ENCODE measurements around the gene SLK.
A peak's percentile ranks its signal among the peaks of the same experiment; 100 is the strongest.

SLK gene

GRCh38 chr10:104035194-104036068 is 68.5 kb downstream of the SLK start:
- DNase-seq (ENCODE audit: insufficient read length): no peak
- TF ChIP-seq POLR2A (IDR thresholded peaks at IDR 0.05; ENCODE audit: low read depth, low read length): no peak
- TF ChIP-seq TAF1 (IDR thresholded peaks at IDR 0.05; ENCODE audit: borderline replicate concordance, low read depth, low read length): no peak
- no peak for TF ChIP-seq POLR2AphosphoS5 (IDR thresholded peaks at IDR 0.05; ENCODE audit: low read depth, low read length)
- no peak for FAIRE-seq

- FAIRE-seq: peak; percentile 77
- DNase-seq (ENCODE audit: insufficient read length): no peak
- TF ChIP-seq POLR2A (IDR thresholded peaks at IDR 0.05; ENCODE audit: low read depth, low read length) (no peak), POLR2AphosphoS5 (IDR thresholded peaks at IDR 0.05; ENCODE audit: low read depth, low read length) (no peak)
These were observed 69.1 kb downstream of the SLK start for GRCh38 chr10:104036069-104036384.

- DNase-seq (ENCODE audit: insufficient read length) (no peak), FAIRE-seq (no peak)
- no peak for TF ChIP-seq POLR2A (IDR thresholded peaks at IDR 0.05; ENCODE audit: low read depth, low read length)
These were observed 69.7 kb downstream of the SLK start for GRCh38 chr10:104036518-104037260.

- no peak for DNase-seq (ENCODE audit: insufficient read length)
- TF ChIP-seq TAF1 (IDR thresholded peaks at IDR 0.05; ENCODE audit: borderline replicate concordance, low read depth, low read length) (no peak), POLR2AphosphoS5 (IDR thresholded peaks at IDR 0.05; ENCODE audit: low read depth, low read length) (no peak), POLR2A (IDR thresholded peaks at IDR 0.05; ENCODE audit: low read depth, low read length) (no peak)
- FAIRE-seq: no peak
These were observed 70.5 kb downstream of the SLK start for GRCh38 chr10:104037261-104037951.

- TF ChIP-seq POLR2A (IDR thresholded peaks at IDR 0.05; ENCODE audit: low read depth, low read length) (no peak), TAF1 (IDR thresholded peaks at IDR 0.05; ENCODE audit: borderline replicate concordance, low read depth, low read length) (no peak), POLR2AphosphoS5 (IDR thresholded peaks at IDR 0.05; ENCODE audit: low read depth, low read length) (no peak)
- FAIRE-seq (no peak), DNase-seq (ENCODE audit: insufficient read length) (no peak)
These were observed 71.6 kb downstream of the SLK start for GRCh38 chr10:104038537-104038936.

GRCh38 chr10:104038958-104039752 is 72.2 kb downstream of the SLK start:
- TF ChIP-seq POLR2AphosphoS5 (IDR thresholded peaks at IDR 0.05; ENCODE audit: low read depth, low read length) (no peak), POLR2A (IDR thresholded peaks at IDR 0.05; ENCODE audit: low read depth, low read length) (no peak), TAF1 (IDR thresholded peaks at IDR 0.05; ENCODE audit: borderline replicate concordance, low read depth, low read length) (no peak)
- no peak for DNase-seq (ENCODE audit: insufficient read length)
- FAIRE-seq: no peak

- no peak for FAIRE-seq
- no peak for TF ChIP-seq TAF1 (IDR thresholded peaks at IDR 0.05; ENCODE audit: borderline replicate concordance, low read depth, low read length)
- TF ChIP-seq POLR2AphosphoS5 (IDR thresholded peaks at IDR 0.05; ENCODE audit: low read depth, low read length): no peak
- TF ChIP-seq POLR2A (IDR thresholded peaks at IDR 0.05; ENCODE audit: low read depth, low read length): no peak
- DNase-seq (ENCODE audit: insufficient read length): no peak
These were observed 73.4 kb downstream of the SLK start for GRCh38 chr10:104040382-104040781.

GRCh38 chr10:104040862-104041789 is 74.2 kb downstream of the SLK start:
- no peak for FAIRE-seq
- TF ChIP-seq TAF1 (IDR thresholded peaks at IDR 0.05; ENCODE audit: borderline replicate concordance, low read depth, low read length) (no peak), POLR2AphosphoS5 (IDR thresholded peaks at IDR 0.05; ENCODE audit: low read depth, low read length) (no peak)
- no peak for DNase-seq (ENCODE audit: insufficient read length)

- no peak for DNase-seq (ENCODE audit: insufficient read length)
- TF ChIP-seq POLR2AphosphoS5 (IDR thresholded peaks at IDR 0.05; ENCODE audit: low read depth, low read length): no peak
- no peak for TF ChIP-seq TAF1 (IDR thresholded peaks at IDR 0.05; ENCODE audit: borderline replicate concordance, low read depth, low read length)
- no peak for TF ChIP-seq POLR2A (IDR thresholded peaks at IDR 0.05; ENCODE audit: low read depth, low read length)
- no peak for FAIRE-seq
These were observed 75.1 kb downstream of the SLK start for GRCh38 chr10:104041891-104042535.
